ENCODE results near the gene CCDC137. TPM values are rescaled to one million over a fixed set of nuclear protein-coding genes. Genes with fewer than 3 reads are reported as not detected.
"Not testable (repeated sequence)": the region's sequence is repeated elsewhere in the genome, so short reads cannot be mapped to it uniquely, and the experiment has no call there.

Gene CCDC137
- total RNA-seq, 4 donors from 2014 or later = 4.4 to 11.4 (median 8.8) TPM

- Histone ChIP-seq H3K9me3 (no peaks in the 10 kb centered on the region), H3K4me3 (replicated peaks in 1 of 3) (no peak overlapping the region), H3K4me1 (no peaks in the 10 kb centered on the region), H3K27me3 (no peaks in the 10 kb centered on the region), H3K36me3 (peaks cover 15 to 26% of the 10 kb centered on the region in 2 donors), H3K27ac (no peak overlapping the region)
- 86 to 91% methylated on average over 17 to 18 of the region's 18 CpGs for WGBS, 2 donors
- no peak for DNase-seq
- TF ChIP-seq POLR2A (IDR thresholded peaks at IDR 0.05) = no peak
- TF ChIP-seq CTCF (IDR thresholded peaks at IDR 0.05) = no peak
- intact Hi-C loops (cut with DNase I) = no loop called here
Measured at GRCh38 chr17:81673561-81674258, 7.2 kb downstream of the CCDC137 start.

- DNase-seq = peak; percentile 42 to 53
- H3K4me1 ChIP-seq; H3K27me3 ChIP-seq; H3K4me3 ChIP-seq (replicated peaks in 1 of 3); H3K27ac ChIP-seq; H3K9me3 ChIP-seq; intact Hi-C loops (cut with DNase I): not testable (repeated sequence)
- H3K36me3 ChIP-seq = peaks cover 15 to 26% of the 10 kb centered on the region in 2 donors
- WGBS, 2 donors = 35 to 39% methylated on average over 17 to 18 of the region's 18 CpGs
- TF ChIP-seq CTCF (IDR thresholded peaks at IDR 0.05) = peak; percentile 12 to 73 (median 69)
Measured at GRCh38 chr17:81675515-81676221, 9.1 kb downstream of the CCDC137 start.

GRCh38 chr17:81676906-81677305 lies 10.4 kb downstream of the CCDC137 start:
- H3K36me3 ChIP-seq = peaks cover 9 to 19% of the 10 kb centered on the region in 2 donors
- 92 to 93% methylated on average over 11 to 17 of the region's 17 CpGs for WGBS, 2 donors
- H3K27ac ChIP-seq = no peak overlapping the region

GRCh38 chr17:81680150-81680549 lies 13.6 kb downstream of the CCDC137 start:
- no peak overlapping the region for H3K27ac ChIP-seq
- intact Hi-C loops (cut with DNase I) = no loop called here
- H3K36me3 ChIP-seq = no peaks in the 10 kb centered on the region
- no peak overlapping the region for H3K4me3 ChIP-seq (replicated peaks in 1 of 3)
- H3K9me3 ChIP-seq = no peaks in the 10 kb centered on the region
- no peaks in the 10 kb centered on the region for H3K27me3 ChIP-seq
- no peak for DNase-seq
- peaks cover 18 to 20% of the 10 kb centered on the region in 2 donors for H3K4me1 ChIP-seq
- no peak for TF ChIP-seq POLR2A (IDR thresholded peaks at IDR 0.05)
- TF ChIP-seq CTCF (IDR thresholded peaks at IDR 0.05) = no peak
- WGBS, 2 donors = 83 to 94% methylated on average over 11 of the region's 11 CpGs

More at GRCh38 chr17:81676906-81677305, 10.4 kb downstream of the CCDC137 start:
- DNase-seq = no peak
- H3K4me1 ChIP-seq = peaks cover 0 to 4% of the 10 kb centered on the region in 2 donors
- H3K9me3 ChIP-seq = no peaks in the 10 kb centered on the region
- H3K4me3 ChIP-seq (replicated peaks in 1 of 3) = no peak overlapping the region
- intact Hi-C loops (cut with DNase I) = no loop called here
- H3K27me3 ChIP-seq = no peaks in the 10 kb centered on the region
- TF ChIP-seq POLR2A (IDR thresholded peaks at IDR 0.05) = no peak
- no peak for TF ChIP-seq CTCF (IDR thresholded peaks at IDR 0.05)

GRCh38 chr17:81681672-81682071 lies 15.1 kb downstream of the CCDC137 start:
- H3K27me3 ChIP-seq = no peaks in the 10 kb centered on the region
- H3K36me3 ChIP-seq = peaks cover 7 to 8% of the 10 kb centered on the region in 2 donors
- TF ChIP-seq POLR2A (IDR thresholded peaks at IDR 0.05) (no peak), CTCF (IDR thresholded peaks at IDR 0.05) (no peak)
- WGBS, 2 donors = 60 to 73% methylated on average over 14 to 16 of the region's 17 CpGs
- peaks cover 19 to 26% of the 10 kb centered on the region in 2 donors for H3K4me1 ChIP-seq
- H3K4me3 ChIP-seq (replicated peaks in 1 of 3) = no peak overlapping the region
- peak; percentile 85 to 88 for DNase-seq
- intact Hi-C loops (cut with DNase I) = no loop called here
- no peaks in the 10 kb centered on the region for H3K9me3 ChIP-seq
- H3K27ac ChIP-seq = no peak overlapping the region

Data from thyroid gland (tissue), 4 donors.